Ascending aorta (tissue), 2 donors: ENCODE results near the gene PCBP3. TPM values are rescaled to one million over a fixed set of nuclear protein-coding genes. Genes with fewer than 3 reads are reported as not detected.

Source experiments
- DNase-seq, 2 donors: peaks; one replicate each; pipeline ENCODE4 v3.0.0-alpha.2; 2019; ENCODE audit warnings: low spot score in 2 of 2
- H3K27ac ChIP-seq, 2 donors: fragments of 200-600 bp; sonication (generic); one replicate each; pipeline ENCODE4 v1.5.1; 2016 to 2017; ENCODE audit warnings: mild to moderate bottlenecking in 1 of 2
- H3K27me3 ChIP-seq: fragments of 200-600 bp; sonication (generic); one replicate; pipeline ENCODE4 v1.5.1; 2017
- H3K36me3 ChIP-seq, 2 donors: fragments of 200-600 bp; sonication (generic); one replicate each; pipeline ENCODE4 v1.5.1; 2016
- H3K4me1 ChIP-seq, 2 donors: fragments of 200-600 bp; sonication (generic); one replicate each; pipeline ENCODE4 v1.5.1; 2016 to 2017; ENCODE audit warnings: mild to moderate bottlenecking in 1 of 2
- H3K4me3 ChIP-seq, 2 donors: fragments of 200-600 bp; sonication (generic); one replicate each; pipeline ENCODE4 v1.5.1; 2016 to 2017; ENCODE audit warnings: mild to moderate bottlenecking in 1 of 2
- H3K9me3 ChIP-seq, 2 donors: fragments of 200-600 bp; sonication (generic); one replicate each; pipeline ENCODE4 v1.5.1; 2016
- CTCF ChIP-seq, 3 experiments: fragments of 200-600 bp in 2 of 3; fragments of 450-650 bp in 1 of 3; sonication (generic) in 2 of 3; IDR thresholded peaks; one replicate each; pipeline ENCODE4 v1.5.1; 2016 to 2019; ENCODE audit warnings: antibody characterized with exemption in 3 of 3, mild to moderate bottlenecking in 1 of 3, moderate library complexity in 1 of 3
- intact Hi-C: fragments of 100-400 bp; cut with DNase I; formaldehyde crosslinking; loops from one replicate; pipeline ENCODE4 v1.15.1; 2023
- total RNA-seq: library from RNA; depleted of rRNA; stranded (reverse); fragments of >200 nt; gene quantifications from one replicate; pipeline ENCODE4 v1.1.0, GENCODE V29; 2016

The PCBP3 gene
- total RNA-seq, 1 donor from 2014 or later: not detected

DNA sequence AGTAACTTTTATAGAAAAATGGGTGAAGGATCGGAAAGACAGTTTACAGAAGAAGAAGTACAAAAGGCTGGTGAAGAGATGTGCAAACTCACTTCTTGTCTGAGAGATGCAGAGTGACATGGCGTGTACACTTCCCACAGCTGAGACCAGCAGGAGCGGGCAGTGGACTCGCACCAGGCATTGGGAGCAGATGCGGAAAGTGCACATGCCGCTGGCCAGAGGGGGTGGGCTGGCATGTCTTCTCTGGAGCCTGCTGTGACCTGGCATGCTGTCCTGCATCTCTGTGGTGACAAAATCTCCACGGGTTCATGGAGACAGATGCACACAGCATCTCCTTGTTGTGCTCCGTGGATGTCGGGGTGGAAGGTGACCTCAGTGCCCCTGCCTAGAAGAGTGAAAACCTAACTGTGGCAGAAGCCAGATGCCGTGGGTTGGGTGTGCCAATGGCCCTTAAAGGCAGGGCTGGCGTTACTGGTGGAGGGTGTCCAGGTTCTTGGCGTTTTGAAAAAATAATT is 209.4 kb downstream of the PCBP3 start:
- no peak for TF ChIP-seq CTCF (IDR thresholded peaks at IDR 0.05)
- H3K4me3 ChIP-seq: no peak overlapping the region
- peak in 1 of 2 donors; percentile 3 for DNase-seq
- H3K27ac ChIP-seq: no peak overlapping the region
- H3K36me3 ChIP-seq: no peaks in the 10 kb centered on the region
- H3K27me3 ChIP-seq: no peaks in the 10 kb centered on the region
- no peaks in the 10 kb centered on the region for H3K9me3 ChIP-seq
- H3K4me1 ChIP-seq: no peaks in the 10 kb centered on the region
- intact Hi-C loops: no loop called here

DNA sequence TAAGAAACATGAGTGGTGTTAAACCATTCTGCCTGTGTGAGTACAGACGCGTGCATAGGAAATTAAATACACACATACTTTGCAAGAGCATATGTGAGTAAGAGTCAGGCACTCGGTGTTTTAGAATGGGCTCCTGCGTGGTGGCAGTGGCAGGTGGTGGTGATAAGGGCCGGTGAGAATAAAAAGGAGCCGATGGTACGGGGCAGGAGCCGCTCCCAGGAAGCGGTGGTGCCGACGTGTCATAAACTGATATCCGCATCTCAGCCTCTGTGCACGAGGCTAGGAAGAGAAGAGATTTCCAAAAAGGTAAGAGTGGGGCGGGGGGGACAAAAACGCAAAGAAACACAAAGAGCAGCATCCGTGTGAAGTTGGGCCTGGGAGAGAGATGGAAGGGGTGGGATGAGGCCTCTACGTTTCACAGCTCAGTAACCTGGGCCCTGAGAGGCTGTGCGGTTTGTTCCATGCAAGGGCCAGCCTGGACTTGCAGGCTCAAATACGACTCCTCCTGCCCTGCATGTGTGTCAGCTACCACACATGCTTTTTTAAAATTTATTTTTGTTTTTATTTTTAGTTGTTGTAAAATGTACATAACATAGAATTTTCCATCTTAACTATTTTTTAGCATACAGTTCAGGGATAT is 210.3 kb downstream of the PCBP3 start:
- Histone ChIP-seq H3K4me1 (no peaks in the 10 kb centered on the region), H3K4me3 (no peak overlapping the region), H3K27me3 (no peaks in the 10 kb centered on the region), H3K27ac (no peak overlapping the region), H3K9me3 (no peaks in the 10 kb centered on the region), H3K36me3 (no peaks in the 10 kb centered on the region)
- intact Hi-C loops: no loop called here
- DNase-seq: peak in 1 of 2 donors; percentile 31
- TF ChIP-seq CTCF (IDR thresholded peaks at IDR 0.05): no peak

- DNase-seq: peak in 1 of 2 donors; percentile 43
- no peak for TF ChIP-seq CTCF (IDR thresholded peaks at IDR 0.05)
- intact Hi-C loops: no loop called here
- Histone ChIP-seq H3K4me1 (no peaks in the 10 kb centered on the region), H3K27me3 (no peaks in the 10 kb centered on the region), H3K27ac (no peak overlapping the region), H3K4me3 (no peak overlapping the region), H3K9me3 (no peaks in the 10 kb centered on the region), H3K36me3 (no peaks in the 10 kb centered on the region)
Observed at GRCh38 chr21:45854690-45855247, 211.2 kb downstream of the PCBP3 start.

DNA sequence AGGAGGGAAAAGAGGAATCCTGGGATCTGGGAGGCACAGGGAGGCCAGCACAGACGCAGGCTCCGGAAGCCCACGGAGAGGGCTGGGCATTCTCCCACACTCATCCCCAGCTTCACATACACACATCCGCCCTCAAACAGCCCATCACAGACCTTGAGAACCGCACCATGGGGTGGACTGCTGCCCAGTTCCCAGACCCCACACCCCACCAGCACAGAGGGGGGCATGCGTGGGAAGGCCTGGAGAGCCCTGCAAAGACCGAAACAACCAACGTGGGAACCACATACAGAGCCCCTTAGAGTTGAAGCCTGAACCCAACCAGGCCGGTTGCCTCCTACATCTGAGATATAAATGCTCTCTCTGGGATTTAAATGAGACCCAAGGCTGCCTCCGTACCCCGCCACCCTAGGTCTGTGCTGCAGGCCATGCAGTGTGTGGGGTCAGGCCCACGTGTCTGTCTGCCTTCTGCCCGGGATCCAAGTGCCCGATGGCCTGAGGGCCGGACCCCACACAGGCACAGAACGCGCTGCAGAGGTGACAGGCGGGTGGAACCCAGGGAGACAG is 211.8 kb downstream of the PCBP3 start:
- no peaks in the 10 kb centered on the region for H3K36me3 ChIP-seq
- TF ChIP-seq CTCF (IDR thresholded peaks at IDR 0.05): no peak
- no peak overlapping the region for H3K4me3 ChIP-seq
- H3K27me3 ChIP-seq: no peaks in the 10 kb centered on the region
- H3K9me3 ChIP-seq: no peaks in the 10 kb centered on the region
- H3K4me1 ChIP-seq: no peaks in the 10 kb centered on the region
- peak in 1 of 2 donors; percentile 58 for DNase-seq
- no peak overlapping the region for H3K27ac ChIP-seq
- intact Hi-C loops: no loop called here

- Histone ChIP-seq H3K9me3 (no peaks in the 10 kb centered on the region), H3K36me3 (no peaks in the 10 kb centered on the region), H3K27me3 (no peaks in the 10 kb centered on the region), H3K27ac (no peak overlapping the region), H3K4me1 (no peaks in the 10 kb centered on the region), H3K4me3 (no peak overlapping the region)
- intact Hi-C loops: no loop called here
- no peak for TF ChIP-seq CTCF (IDR thresholded peaks at IDR 0.05)
- peak in 1 of 2 donors; percentile 25 for DNase-seq
Observed at GRCh38 chr21:45856442-45856841, 212.9 kb downstream of the PCBP3 start.
